Iris pigment epithelial cell (primary cell): Measurements from ENCODE around the gene SLC52A3.
A peak's percentile ranks its signal among the peaks of the same experiment; 100 is the strongest.
"Not testable (repeated sequence)": the region's sequence is repeated elsewhere in the genome, so short reads cannot be mapped to it uniquely, and the experiment has no call there.

Source experiments
- DNase-seq: peaks from one replicate; pipeline ENCODE4 v3.0.0-alpha.2; 2011; ENCODE audit warnings: low read depth

The SLC52A3 gene

GRCh38 chr20:768426-768978 is at the start of gene SLC52A3:
TSS of gene SLC52A3 (minus strand) at chr20:768500. CDS start at chr20:765774, 2,726 bp downstream.
- no peak for DNase-seq

DNA sequence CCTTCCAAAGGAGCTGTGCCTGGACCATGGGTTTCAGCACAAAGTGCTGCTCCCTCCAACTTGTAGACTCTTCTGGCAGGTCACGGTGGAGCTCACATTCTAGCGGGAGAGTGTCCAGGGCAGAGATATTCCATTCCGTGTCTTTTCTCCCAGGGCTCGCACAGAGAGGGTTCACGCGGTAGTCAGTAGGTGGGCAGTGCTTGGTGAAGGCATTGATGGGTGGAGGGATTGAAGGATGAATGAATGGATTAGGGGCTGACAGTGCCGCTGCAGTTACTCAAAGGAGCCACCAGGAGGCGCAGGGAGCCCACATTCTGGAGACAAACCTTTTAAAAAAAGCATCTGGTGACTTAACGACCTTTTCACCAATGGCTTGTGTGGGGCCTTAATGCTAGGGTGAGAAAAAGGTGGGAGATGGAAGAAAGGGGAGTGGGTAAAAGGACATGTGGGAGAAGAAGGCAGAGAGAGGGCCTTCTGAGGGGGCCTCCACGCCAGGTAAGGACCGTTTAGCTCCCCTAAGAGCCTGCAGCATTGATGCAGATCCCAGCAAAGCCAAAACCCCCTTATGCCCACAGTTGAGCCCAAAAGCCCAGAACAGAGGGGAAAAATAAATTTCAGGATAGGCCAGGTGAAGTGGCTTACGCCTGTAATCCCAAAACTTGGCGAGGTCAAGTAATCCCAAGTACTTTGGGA is 47.8 kb upstream of the SLC52A3 start:
- peak; percentile 35 for DNase-seq

GRCh38 chr20:815226-815625 is 46.9 kb upstream of the SLC52A3 start:
- no peak for DNase-seq

DNA sequence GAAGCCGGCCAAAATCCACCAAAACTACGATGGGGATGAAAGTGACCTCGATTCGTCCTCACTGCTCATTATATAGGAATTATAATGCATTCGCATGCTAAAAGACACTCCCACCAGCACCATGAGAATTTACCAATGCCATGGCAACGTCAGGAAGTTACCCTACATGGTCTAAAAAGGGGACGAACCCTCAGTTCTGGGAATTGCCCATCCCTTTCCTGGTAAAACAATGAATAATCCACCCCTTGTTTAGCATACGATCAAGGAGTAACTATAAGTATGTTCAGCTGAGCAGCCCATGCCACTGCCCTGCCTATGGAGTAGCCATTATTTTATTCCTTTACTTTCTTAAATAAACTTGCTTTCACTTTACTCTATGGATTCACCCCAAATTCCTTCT is 45.1 kb upstream of the SLC52A3 start:
- no peak for DNase-seq

GRCh38 chr20:812435-812814 is 44.1 kb upstream of the SLC52A3 start:
- DNase-seq: not testable (repeated sequence)

DNA sequence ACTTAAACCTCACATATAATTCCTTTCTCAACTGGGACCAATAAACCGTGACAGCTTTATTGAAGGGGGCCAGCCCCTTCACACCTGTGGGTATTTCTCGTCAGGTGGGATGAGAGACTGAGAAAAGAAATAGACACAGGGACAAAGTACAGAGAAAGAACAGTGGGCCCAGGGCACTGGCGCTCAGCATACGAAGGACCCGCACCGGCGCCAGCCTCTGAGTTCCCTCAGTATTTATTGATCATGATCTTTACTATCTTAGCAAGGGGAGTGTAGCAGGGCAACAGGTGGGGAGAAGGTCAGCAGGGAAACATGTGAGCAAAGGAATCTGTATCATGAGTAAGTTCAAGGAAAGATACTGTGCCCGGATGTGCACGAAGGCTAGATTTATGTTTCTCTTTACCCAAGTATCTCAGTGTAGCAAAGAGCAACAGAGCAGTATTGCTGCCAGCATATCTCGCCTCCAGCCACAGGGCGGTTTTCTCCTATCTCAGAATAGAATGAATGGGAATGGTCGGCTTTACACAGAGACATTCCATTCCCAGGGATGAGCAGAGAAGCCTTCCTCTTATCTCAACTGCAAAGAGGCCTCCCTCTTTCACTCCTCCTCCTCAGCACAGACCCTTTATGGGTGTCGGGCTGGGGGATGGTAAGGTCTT is 43.6 kb upstream of the SLC52A3 start:
- DNase-seq: not testable (repeated sequence)

DNA sequence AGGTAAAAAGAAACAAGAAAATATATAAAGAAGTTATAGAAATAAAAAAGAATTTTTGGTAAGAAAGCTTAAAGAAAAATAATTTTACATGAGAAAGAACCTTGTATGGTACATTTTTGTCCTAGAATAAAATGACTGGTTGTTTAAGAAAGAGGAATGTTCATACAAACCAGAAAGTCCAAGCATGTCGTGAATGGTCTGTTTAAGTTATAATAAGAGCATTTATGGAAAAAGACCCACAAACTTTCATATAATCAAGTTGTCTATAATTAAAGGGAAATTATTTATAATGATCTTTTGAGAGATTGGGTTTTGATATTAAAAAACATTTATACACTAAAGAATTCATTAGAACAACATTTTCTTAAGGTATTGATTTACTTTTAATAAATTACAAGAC is 37.4 kb upstream of the SLC52A3 start:
- DNase-seq: peak; percentile 17

- no peak for DNase-seq
Measured at GRCh38 chr20:801678-802077, 33.4 kb upstream of the SLC52A3 start.

GRCh38 chr20:800026-800425 is 31.7 kb upstream of the SLC52A3 start:
- DNase-seq: not testable (repeated sequence)

DNA sequence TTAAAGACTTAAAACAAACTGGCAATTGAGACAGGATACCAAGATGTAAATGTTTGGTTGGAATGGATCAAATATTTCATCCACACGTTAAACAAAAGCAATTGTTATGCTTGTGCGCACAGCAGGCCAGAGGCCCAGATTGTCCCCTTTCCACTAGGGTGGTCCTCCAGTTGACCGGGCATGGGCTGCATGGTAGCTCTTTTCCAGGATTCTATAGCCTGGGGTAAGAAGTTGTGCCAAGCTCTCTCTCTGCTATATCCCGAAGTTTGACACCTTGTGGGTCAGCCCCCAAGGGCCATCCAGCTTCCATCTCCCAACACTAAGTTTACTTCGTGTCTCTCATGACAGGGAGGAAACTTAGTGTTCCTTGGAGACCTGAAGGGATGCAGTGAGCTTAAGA is 30.4 kb upstream of the SLC52A3 start:
- not testable (repeated sequence) for DNase-seq

DNA sequence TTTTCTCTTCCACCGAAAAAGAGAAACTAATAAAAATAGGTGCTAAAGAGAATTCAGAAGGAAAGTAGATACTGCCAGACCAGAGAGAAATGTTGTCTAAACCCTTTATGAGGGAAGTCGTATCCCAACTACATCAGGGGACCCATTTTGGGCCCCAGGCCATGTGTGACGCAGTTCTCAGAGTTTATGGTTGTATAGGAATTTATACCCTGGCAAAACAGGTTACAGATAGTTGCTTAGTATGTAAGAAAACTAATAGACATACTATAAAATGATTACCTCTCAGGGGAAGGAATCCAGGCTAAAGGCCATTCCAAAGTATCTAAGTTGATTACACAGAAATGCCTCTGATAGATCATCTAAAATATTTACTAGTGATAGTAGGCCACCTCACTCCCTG is 28.6 kb upstream of the SLC52A3 start:
- no peak for DNase-seq

GRCh38 chr20:792248-792647 is 23.9 kb upstream of the SLC52A3 start:
- no peak for DNase-seq

DNA sequence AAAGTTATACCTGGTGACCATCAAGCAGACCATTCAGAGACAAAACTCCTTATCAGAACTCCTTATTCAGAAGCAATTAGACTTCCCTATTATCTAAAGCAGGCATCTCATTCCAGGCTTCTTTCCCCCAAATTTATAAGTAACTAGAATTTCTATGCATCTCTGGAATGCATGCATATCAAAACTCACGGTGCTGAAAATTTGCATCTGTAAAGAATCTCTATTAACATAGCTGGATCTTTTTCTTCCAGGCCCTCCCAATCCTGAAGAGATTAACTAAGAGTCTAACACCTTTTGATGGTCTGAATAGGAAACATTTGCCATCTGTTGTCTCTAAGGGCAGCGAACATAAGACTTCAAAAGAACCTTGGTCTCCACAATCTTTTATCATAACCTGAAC is 22.8 kb upstream of the SLC52A3 start:
- DNase-seq: no peak

DNA sequence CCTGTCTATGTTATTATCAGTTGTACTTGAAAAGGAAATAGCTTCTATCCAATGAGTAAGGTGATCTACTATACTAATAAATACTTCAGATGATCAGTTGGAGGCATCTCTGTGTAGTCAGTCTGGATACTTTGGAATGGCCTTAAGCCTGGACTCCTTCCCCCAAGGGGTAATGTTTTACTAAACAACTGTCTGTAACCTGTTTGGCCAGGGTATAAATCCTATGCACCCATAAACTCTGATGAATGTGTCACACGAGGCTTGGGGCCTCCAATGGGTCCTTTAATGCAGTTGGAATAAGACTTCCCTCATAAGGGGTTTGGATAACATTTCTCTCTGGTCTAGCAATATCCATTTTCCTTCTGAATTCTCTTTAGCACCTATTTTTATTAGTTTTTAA is 19.5 kb upstream of the SLC52A3 start:
- no peak for DNase-seq

DNA sequence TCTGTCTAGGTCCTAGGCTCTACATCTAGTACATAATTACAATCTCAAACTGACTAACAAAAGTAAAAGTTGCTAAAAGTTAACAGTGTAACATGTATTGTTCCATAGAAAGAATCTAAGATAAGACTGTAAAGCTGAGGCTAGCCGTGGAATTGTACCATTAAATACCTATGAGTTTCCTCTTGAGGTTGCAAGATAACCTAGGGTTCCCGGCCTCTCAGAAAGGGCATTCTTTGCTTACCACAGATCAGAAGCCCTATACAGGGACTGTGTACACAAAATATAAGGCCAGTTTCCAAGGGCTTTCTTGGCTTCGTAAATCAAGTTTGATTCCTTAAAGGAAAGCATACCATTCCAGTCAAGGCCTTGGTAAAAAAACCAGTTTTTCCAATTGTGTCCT is 11.5 kb upstream of the SLC52A3 start:
- no peak for DNase-seq

DNA sequence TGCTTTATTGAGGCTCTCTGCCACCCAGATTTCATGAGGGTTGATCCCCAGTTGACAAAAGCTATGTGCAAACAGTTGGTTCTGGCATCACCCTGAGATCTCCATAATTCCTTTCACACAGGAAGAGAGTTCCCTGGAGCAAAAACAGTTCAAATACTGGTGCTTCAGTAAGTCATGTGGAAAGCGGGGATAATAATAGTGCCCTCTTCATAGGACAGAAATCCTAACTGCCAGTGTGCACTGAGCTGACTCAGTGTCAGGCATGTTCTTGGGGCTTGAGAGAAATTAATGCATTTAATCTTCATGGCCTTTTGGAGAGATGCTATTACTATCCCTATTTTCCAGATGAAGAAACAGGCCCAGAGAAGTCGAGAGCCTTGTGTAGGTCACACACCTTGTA is 7.9 kb upstream of the SLC52A3 start:
- DNase-seq: no peak

DNA sequence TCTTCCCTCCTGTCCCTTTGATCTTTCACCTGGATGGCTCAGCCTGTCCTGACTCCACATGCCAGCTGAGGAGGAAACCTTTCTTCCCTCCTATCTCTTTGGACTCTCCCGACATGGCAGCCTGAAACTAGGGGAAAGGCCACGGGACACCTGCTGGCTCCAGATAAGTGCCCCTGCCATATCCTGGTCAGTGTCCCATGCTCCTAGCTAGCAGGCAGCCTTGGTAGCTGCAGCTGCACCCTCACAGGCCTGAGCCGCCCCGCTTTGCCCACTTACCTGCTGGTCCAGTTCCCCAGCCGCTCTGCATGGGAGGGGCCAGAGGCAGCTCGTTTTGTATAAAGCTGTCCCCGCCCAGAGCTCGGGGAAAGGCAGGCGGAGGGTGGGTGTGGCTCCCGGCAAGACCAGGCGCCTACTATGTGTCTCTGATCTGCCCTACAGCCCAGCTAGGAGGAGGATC is 7.4 kb upstream of the SLC52A3 start:
- no peak for DNase-seq

DNA sequence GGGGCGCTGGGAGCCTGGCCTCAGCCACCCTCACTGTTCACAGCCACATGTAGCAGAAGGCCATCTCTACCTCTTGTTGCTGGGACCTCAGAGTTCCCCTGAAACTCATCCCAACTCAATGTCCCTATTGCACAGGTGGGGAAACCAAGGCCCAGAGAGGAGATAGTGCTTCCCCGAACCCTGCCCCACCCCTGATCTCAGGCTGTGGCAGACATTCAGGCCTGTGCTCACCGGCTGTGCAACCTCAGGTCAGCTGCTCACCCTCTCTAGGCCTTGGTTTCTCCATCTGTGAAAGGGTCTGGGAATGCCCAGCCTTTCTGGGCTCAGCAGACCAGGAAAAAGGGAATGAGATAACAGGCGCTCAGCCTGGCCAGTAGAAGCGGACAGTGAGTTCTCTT is 6.4 kb upstream of the SLC52A3 start:
- DNase-seq: no peak

- DNase-seq: no peak
Measured at GRCh38 chr20:774016-774659, 5.8 kb upstream of the SLC52A3 start.

DNA sequence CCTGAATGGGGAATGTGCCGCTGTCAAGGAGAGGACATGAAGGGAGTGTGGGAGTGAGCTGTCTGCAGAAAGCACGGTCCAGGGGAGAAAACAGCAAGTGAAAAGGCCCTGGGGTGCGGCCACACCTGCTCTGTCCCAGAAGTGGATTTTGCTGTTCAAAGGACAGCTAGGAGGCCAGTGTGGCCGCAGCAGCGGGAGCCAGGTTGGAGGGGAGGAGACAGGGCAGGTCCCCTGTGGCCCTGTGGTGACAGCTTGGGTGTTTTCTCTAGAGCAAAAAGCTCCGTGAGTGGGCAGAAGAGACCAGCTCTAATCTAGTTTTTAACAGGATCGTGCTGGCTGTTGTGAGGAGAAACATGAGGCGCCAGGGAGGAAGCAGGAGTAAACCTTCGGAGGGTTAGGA is 4.5 kb upstream of the SLC52A3 start:
- no peak for DNase-seq

GRCh38 chr20:771741-772464 is 3.6 kb upstream of the SLC52A3 start:
- DNase-seq: no peak

DNA sequence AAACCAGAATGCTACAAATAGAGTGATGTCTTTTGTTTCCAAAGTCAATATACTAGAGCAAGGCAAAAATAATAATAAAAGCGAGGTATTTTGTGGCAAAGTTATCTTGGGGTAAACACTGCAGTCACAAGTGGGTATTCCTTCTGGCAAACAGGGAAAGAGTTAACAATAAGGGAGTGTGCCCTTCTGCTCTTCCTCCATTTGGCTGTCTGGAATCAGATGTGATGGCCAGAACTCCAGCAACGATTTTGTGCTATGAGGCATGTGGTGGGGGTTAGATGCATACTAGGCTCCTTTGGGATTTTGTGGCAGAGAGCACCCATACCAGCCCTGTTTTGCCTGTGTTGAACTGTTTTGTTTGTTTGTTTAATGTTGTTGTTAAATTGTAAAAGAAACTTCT is 2.4 kb upstream of the SLC52A3 start:
- DNase-seq: no peak
